SK-N-MC (cell line): ENCODE results near the gene ODC1.

Experiments
- DNase-seq: peaks from one replicate; pipeline ENCODE4 v3.0.0-alpha.2; 2011; ENCODE audit warnings: low read depth, low spot score
- H3K27ac ChIP-seq: fragments of 200-600 bp; sonication (generic); 2 replicates; pipeline ENCODE4 v1.5.1; 2016; ENCODE audit warnings: mixed run types
- H3K36me3 ChIP-seq: fragments of 200-600 bp; sonication (generic); 2 replicates; pipeline ENCODE4 v1.6.1; 2017; ENCODE audit warnings: antibody characterized with exemption, low read length, mixed read lengths; ENCODE audit not compliant: insufficient read depth
- H3K4me3 ChIP-seq: fragments of 200-600 bp; sonication (generic); 2 replicates; pipeline ENCODE4 v1.5.1; 2016
- H3K9ac ChIP-seq: fragments of 200-600 bp; sonication (generic); 2 replicates; pipeline ENCODE4 v1.8.0; 2017; ENCODE audit warnings: mixed run types, mixed read lengths; ENCODE audit not compliant: insufficient read length
- H3K9me3 ChIP-seq: fragments of 200-600 bp; sonication (generic); 2 replicates; pipeline ENCODE4 v1.6.1; 2017; ENCODE audit warnings: low read depth, mild to moderate bottlenecking, antibody characterized with exemption, low read length, moderate library complexity, mixed read lengths
- EZH2 ChIP-seq: fragments of 200-600 bp; sonication (generic); IDR thresholded peaks from one replicate; pipeline ENCODE4 v1.6.1; 2017; ENCODE audit warnings: antibody characterized with exemption
- FOXP2 ChIP-seq: optimal IDR thresholded peaks from 2 replicates; pipeline ENCODE3; 2011; ENCODE audit warnings: mild to moderate bottlenecking, moderate library complexity; ENCODE audit not compliant: insufficient read depth; ENCODE audit errors: extremely low read length, control extremely low read depth
- POLR2AphosphoS5 ChIP-seq: IDR thresholded peaks from 2 replicates; pipeline ENCODE4 v1.6.1; 2012; ENCODE audit warnings: mild to moderate bottlenecking, low read depth, low read length, borderline replicate concordance

Gene ODC1

GRCh38 chr2:10406016-10406415, 42.1 kb downstream of the ODC1 start:
- no peak for DNase-seq
- H3K27ac ChIP-seq, result no peak overlapping the region

DNA sequence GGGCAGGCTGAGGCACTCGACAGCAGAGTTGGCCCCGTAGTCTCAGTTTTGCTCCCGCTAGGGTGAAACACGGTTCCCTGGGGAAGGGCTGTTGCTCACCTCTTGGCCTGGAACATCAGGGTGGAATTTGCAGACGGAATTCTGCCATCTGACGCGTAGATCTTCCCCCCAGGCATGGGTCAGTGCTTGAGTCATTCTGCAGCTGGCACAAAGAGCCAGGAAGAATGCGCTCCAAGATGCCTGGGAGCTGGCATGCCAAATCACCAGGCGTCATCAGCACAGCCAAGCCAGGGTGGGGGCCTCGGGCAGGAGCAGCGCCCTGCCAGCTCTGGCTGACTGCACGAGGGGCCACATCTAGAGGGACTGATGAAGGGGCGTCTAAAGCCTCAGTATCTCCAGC, 42.7 kb downstream of the ODC1 start:
- no peaks in the 10 kb centered on the region for H3K36me3 ChIP-seq
- no peak for DNase-seq
- H3K9ac ChIP-seq, result no peak overlapping the region
- H3K9me3 ChIP-seq, result no peaks in the 10 kb centered on the region
- TF ChIP-seq EZH2, result no peak
- TF ChIP-seq POLR2AphosphoS5, result no peak
- TF ChIP-seq FOXP2, result no peak
- H3K4me3 ChIP-seq, result no peak overlapping the region
- no peak overlapping the region for H3K27ac ChIP-seq

More at GRCh38 chr2:10406016-10406415, 42.1 kb downstream of the ODC1 start:
- Histone ChIP-seq H3K9me3 (no peaks in the 10 kb centered on the region), H3K36me3 (no peaks in the 10 kb centered on the region), H3K4me3 (no peak overlapping the region), H3K9ac (no peak overlapping the region)
- TF ChIP-seq POLR2AphosphoS5 (no peak), FOXP2 (no peak), EZH2 (no peak)

DNA sequence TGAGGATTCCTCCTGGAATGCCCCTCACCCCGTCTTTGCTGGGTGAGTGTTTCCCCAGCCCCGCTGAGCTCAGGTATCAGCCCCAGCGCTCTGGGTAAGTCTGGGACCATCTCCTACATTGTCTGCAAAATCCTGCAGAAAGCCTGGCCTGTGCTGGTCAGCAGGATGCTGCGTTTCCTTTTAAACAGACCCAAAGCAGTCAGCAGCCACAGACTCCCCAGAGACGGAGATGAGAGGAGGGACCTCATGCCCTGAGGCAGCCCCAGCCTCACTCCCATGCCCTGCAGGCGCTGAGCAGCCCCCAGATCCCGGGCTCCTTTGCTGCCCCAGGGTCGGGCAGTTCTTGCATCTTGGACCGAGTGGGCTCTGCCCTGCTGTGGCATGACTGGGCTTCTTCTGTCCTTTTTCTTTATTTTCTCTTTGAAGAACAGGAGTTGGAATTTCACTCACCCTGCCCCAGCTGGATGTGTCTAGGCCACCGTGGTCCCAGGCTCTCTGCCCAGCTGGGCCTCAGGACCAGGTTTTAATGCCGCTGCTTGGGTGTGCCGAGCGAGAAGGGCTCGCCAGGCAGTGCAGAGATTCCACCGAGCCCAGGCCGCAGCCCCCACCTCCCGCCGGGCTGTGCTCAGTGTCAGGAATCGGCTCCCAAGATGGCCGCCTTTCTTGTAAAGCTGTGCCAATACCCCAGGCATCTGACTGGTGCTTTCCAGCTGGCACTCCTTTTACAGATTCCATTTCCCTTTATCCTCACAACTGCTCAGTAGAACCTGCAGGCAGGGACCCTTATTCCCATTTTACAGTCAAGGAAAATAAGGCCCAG, 43.6 kb downstream of the ODC1 start:
- Histone ChIP-seq H3K36me3 (no peaks in the 10 kb centered on the region), H3K27ac (no peak overlapping the region), H3K4me3 (no peak overlapping the region), H3K9ac (no peak overlapping the region), H3K9me3 (no peaks in the 10 kb centered on the region)
- TF ChIP-seq POLR2AphosphoS5 (no peak), EZH2 (no peak), FOXP2 (no peak)
- DNase-seq, result no peak

- H3K9ac ChIP-seq, result no peak overlapping the region
- TF ChIP-seq POLR2AphosphoS5, result no peak
- no peak for TF ChIP-seq EZH2
- TF ChIP-seq FOXP2, result no peak
- no peak overlapping the region for H3K27ac ChIP-seq
- H3K4me3 ChIP-seq, result no peak overlapping the region
- H3K9me3 ChIP-seq, result no peaks in the 10 kb centered on the region
- no peaks in the 10 kb centered on the region for H3K36me3 ChIP-seq
- no peak for DNase-seq
These were observed 45.4 kb downstream of the ODC1 start for GRCh38 chr2:10402653-10403215.

- DNase-seq, result no peak
- no peak overlapping the region for H3K27ac ChIP-seq
These were observed 46.0 kb downstream of the ODC1 start for GRCh38 chr2:10402062-10402585.

GRCh38 chr2:10400978-10401951, 46.9 kb downstream of the ODC1 start:
- no peak for DNase-seq
- no peaks in the 10 kb centered on the region for H3K36me3 ChIP-seq
- TF ChIP-seq FOXP2 (no peak), EZH2 (no peak), POLR2AphosphoS5 (no peak)
- no peak overlapping the region for H3K27ac ChIP-seq
- H3K9ac ChIP-seq, result no peak overlapping the region
- no peak overlapping the region for H3K4me3 ChIP-seq
- H3K9me3 ChIP-seq, result no peaks in the 10 kb centered on the region

More at GRCh38 chr2:10402062-10402585, 46.0 kb downstream of the ODC1 start:
- Histone ChIP-seq H3K4me3 (no peak overlapping the region), H3K36me3 (no peaks in the 10 kb centered on the region), H3K9ac (no peak overlapping the region), H3K9me3 (no peaks in the 10 kb centered on the region)
- TF ChIP-seq POLR2AphosphoS5 (no peak), FOXP2 (no peak), EZH2 (no peak)

GRCh38 chr2:10400568-10400977, 47.6 kb downstream of the ODC1 start:
- no peak overlapping the region for H3K27ac ChIP-seq

More at GRCh38 chr2:10400568-10400977, 47.6 kb downstream of the ODC1 start:
- Histone ChIP-seq H3K4me3 (no peak overlapping the region), H3K9me3 (no peaks in the 10 kb centered on the region), H3K36me3 (no peaks in the 10 kb centered on the region), H3K9ac (no peak overlapping the region)
- TF ChIP-seq POLR2AphosphoS5 (no peak), FOXP2 (no peak), EZH2 (no peak)
- no peak for DNase-seq
